Gastrocnemius medialis (tissue), 4 donors: ENCODE measurements around the gene HERC4.

Source experiments
- POLR2A ChIP-seq, 2 donors: fragments of 450-650 bp; IDR thresholded peaks; one replicate each; pipeline ENCODE4 v1.6.1; 2017; ENCODE audit warnings: antibody characterized with exemption in 2 of 2, mild to moderate bottlenecking in 2 of 2, moderate library complexity in 2 of 2
- TF ChIP-seq, protein P1 (sequence below), 5 experiments: fragments of 450-650 bp in 3 of 5; fragments of 200-600 bp in 2 of 5; sonication (generic) in 2 of 5; IDR thresholded peaks in 4 of 5; conservative IDR thresholded peaks in 1 of 5; 1 replicate in 4 of 5; 2 replicates in 1 of 5; pipeline ENCODE4 v1.5.1; 2016 to 2019; ENCODE audit warnings: antibody characterized with exemption in 5 of 5, mild to moderate bottlenecking in 3 of 5, moderate library complexity in 3 of 5

DNA sequence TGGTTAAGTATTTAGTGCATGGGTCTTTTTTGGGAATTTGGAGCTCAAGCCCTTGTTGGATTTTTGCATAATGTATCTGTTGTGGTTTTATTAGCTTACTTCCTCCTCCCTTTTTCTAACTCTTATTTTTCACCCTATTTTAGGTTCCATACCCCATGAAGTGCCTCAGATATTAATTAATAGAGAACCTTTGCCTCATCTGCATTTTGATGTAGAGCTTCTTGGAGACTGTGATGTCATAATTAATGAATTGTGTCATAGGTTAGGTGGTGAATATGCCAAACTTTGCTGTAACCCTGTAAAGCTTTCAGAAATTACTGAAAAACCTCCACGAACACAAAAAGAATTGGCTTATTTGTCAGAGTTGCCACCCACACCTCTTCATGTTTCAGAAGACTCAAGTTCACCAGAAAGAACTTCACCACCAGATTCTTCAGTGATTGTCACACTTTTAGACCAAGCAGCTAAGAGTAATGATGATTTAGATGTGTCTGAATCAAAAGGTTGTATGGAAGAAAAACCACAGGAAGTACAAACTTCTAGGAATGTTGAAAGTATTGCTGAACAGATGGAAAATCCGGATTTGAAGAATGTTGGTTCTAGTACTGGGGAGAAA lies 162.6 kb downstream of the HERC4 start:
- no peak for TF ChIP-seq POLR2A (IDR thresholded peaks at IDR 0.05)
- TF ChIP-seq, protein P1, sequence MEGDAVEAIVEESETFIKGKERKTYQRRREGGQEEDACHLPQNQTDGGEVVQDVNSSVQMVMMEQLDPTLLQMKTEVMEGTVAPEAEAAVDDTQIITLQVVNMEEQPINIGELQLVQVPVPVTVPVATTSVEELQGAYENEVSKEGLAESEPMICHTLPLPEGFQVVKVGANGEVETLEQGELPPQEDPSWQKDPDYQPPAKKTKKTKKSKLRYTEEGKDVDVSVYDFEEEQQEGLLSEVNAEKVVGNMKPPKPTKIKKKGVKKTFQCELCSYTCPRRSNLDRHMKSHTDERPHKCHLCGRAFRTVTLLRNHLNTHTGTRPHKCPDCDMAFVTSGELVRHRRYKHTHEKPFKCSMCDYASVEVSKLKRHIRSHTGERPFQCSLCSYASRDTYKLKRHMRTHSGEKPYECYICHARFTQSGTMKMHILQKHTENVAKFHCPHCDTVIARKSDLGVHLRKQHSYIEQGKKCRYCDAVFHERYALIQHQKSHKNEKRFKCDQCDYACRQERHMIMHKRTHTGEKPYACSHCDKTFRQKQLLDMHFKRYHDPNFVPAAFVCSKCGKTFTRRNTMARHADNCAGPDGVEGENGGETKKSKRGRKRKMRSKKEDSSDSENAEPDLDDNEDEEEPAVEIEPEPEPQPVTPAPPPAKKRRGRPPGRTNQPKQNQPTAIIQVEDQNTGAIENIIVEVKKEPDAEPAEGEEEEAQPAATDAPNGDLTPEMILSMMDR (IDR thresholded peaks at IDR 0.05 in 4 of 5, conservative IDR thresholded peaks at IDR 0.05 in 1 of 5), result no peak
